Breast epithelium (tissue), 4 donors: ENCODE measurements around the gene ZNF225. TPM values are rescaled to one million over a fixed set of nuclear protein-coding genes. Genes with fewer than 3 reads are reported as not detected.

ENCODE experiments used
- DNase-seq, 2 donors: peaks; one replicate each; pipeline ENCODE4 v3.0.0-alpha.2; 2019; ENCODE audit warnings: low spot score in 2 of 2
- H3K27ac ChIP-seq, 2 donors: fragments of 200-600 bp; sonication (generic) in 1 of 2; one replicate each; pipeline ENCODE4 v1.5.1; 2016 to 2019; ENCODE audit warnings: mild to moderate bottlenecking in 1 of 2
- H3K27me3 ChIP-seq, 2 donors: fragments of 200-600 bp; sonication (generic) in 1 of 2; one replicate each; pipeline versions ENCODE4 v1.5.1 to v1.6.0; 2017 to 2019; ENCODE audit warnings: control low read depth in 1 of 2, mild to moderate bottlenecking in 1 of 2
- H3K36me3 ChIP-seq: fragments of 200-600 bp; one replicate; pipeline ENCODE4 v1.5.1; 2019
- H3K4me1 ChIP-seq, 2 donors: fragments of 200-600 bp; sonication (generic); one replicate each; pipeline ENCODE4 v1.5.1; 2016 to 2019; ENCODE audit warnings: control low read depth in 1 of 2
- H3K4me3 ChIP-seq, 3 donors: fragments of 200-600 bp; sonication (generic); 1 replicate in 2 of 3; 2 replicates in 1 of 3; pipeline ENCODE4 v1.5.1; 2016 to 2019; ENCODE audit warnings: mild to moderate bottlenecking in 3 of 3, moderate library complexity in 2 of 3
- H3K9me3 ChIP-seq, 2 donors: fragments of 200-600 bp; sonication (generic) in 1 of 2; one replicate each; pipeline ENCODE4 v1.5.1; 2016 to 2019; ENCODE audit warnings: control low read depth in 1 of 2
- CTCF ChIP-seq, 3 donors: fragments of 450-650 bp; IDR thresholded peaks; one replicate each; pipeline ENCODE4 v1.5.1; 2016 to 2017; ENCODE audit warnings: antibody characterized with exemption in 3 of 3, mild to moderate bottlenecking in 3 of 3, moderate library complexity in 3 of 3
- POLR2A ChIP-seq: fragments of 450-650 bp; IDR thresholded peaks from one replicate; pipeline ENCODE4 v1.6.1; 2016; ENCODE audit warnings: antibody characterized with exemption, mild to moderate bottlenecking, moderate library complexity
- POLR2AphosphoS5 ChIP-seq, 3 donors: sonication (generic); formaldehyde crosslinking; IDR thresholded peaks; one replicate each; pipeline ENCODE4 v1.6.1; 2017; ENCODE audit warnings: antibody characterized with exemption in 3 of 3
- intact Hi-C: fragments of 100-400 bp; cut with DNase I; formaldehyde crosslinking; loops from one replicate; pipeline ENCODE4 v1.15.1; 2023; ENCODE audit warnings: low total_unique reads
- total RNA-seq, 3 donors: library from RNA; depleted of rRNA; stranded (reverse); fragments of >200 nt; gene quantifications; one replicate each; pipeline ENCODE4 v1.1.0, GENCODE V29; 2016

The ZNF225 gene
- total RNA-seq, 3 donors from 2014 or later, result 3.4 to 6.6 (median 4.6) TPM

GRCh38 chr19:44141191-44142058 is 28.2 kb downstream of the ZNF225 start, which contains the start of gene ZNF234:
Gene ZNF234, plus strand, starts transcription at chr19:44141554. Its CDS starts 3,079 bp downstream, at chr19:44144633.
- no peaks in the 10 kb centered on the region for H3K27me3 ChIP-seq
- H3K9me3 ChIP-seq, result peaks cover 3 to 10% of the 10 kb centered on the region in 2 donors
- H3K4me3 ChIP-seq, result peak within 1 kb of the TSS; percentile 86 to 97 (median 90)
- TF ChIP-seq POLR2AphosphoS5 (IDR thresholded peaks at IDR 0.05), result peak; percentile 5 to 41 (median 40)
- TF ChIP-seq POLR2A, result no peak
- no peak for TF ChIP-seq CTCF (IDR thresholded peaks at IDR 0.05)
- no peaks in the 10 kb centered on the region for H3K36me3 ChIP-seq
- peak within 1 kb of the TSS; percentile 78 to 88 for H3K27ac ChIP-seq
- H3K4me1 ChIP-seq, result no peaks in the 10 kb centered on the region
- DNase-seq, result peak; percentile 57 to 65
- intact Hi-C loops, result no loop called here

GRCh38 chr19:44142059-44142433 is 28.8 kb downstream of the ZNF225 start:
- Histone ChIP-seq H3K27me3 (no peaks in the 10 kb centered on the region), H3K27ac (peak overlapping the region; percentile 78 to 88), H3K36me3 (no peaks in the 10 kb centered on the region), H3K4me1 (no peaks in the 10 kb centered on the region), H3K9me3 (peaks cover 3 to 12% of the 10 kb centered on the region in 2 donors), H3K4me3 (peak overlapping the region; percentile 86 to 97 (median 90))
- TF ChIP-seq POLR2A (no peak), CTCF (IDR thresholded peaks at IDR 0.05) (no peak), POLR2AphosphoS5 (IDR thresholded peaks at IDR 0.05) (no peak)
- DNase-seq, result no peak
- intact Hi-C loops, result no loop called here

GRCh38 chr19:44149776-44150175 is 36.6 kb downstream of the ZNF225 start:
- no peak for DNase-seq
- H3K27ac ChIP-seq, result no peak overlapping the region
- H3K27me3 ChIP-seq, result no peaks in the 10 kb centered on the region
- no peak for TF ChIP-seq POLR2A
- no peak for TF ChIP-seq CTCF (IDR thresholded peaks at IDR 0.05)
- TF ChIP-seq POLR2AphosphoS5 (IDR thresholded peaks at IDR 0.05), result no peak
- H3K9me3 ChIP-seq, result peaks cover 43 to 48% of the 10 kb centered on the region in 2 donors
- peaks cover 56% of the 10 kb centered on the region for H3K36me3 ChIP-seq
- H3K4me1 ChIP-seq, result no peaks in the 10 kb centered on the region
- intact Hi-C loops, result no loop called here
- H3K4me3 ChIP-seq, result no peak overlapping the region

- DNase-seq, result no peak
- intact Hi-C loops, result no loop called here
- Histone ChIP-seq H3K27ac (no peak overlapping the region), H3K27me3 (no peaks in the 10 kb centered on the region), H3K36me3 (peaks cover 69% of the 10 kb centered on the region), H3K4me1 (no peaks in the 10 kb centered on the region), H3K4me3 (no peak overlapping the region), H3K9me3 (peaks cover 56 to 62% of the 10 kb centered on the region in 2 donors)
- no peak for TF ChIP-seq POLR2A
- no peak for TF ChIP-seq CTCF (IDR thresholded peaks at IDR 0.05)
- TF ChIP-seq POLR2AphosphoS5 (IDR thresholded peaks at IDR 0.05), result no peak
These were observed 38.3 kb downstream of the ZNF225 start for GRCh38 chr19:44151491-44151890.

GRCh38 chr19:44156475-44156874 is 43.3 kb downstream of the ZNF225 start:
- Histone ChIP-seq H3K4me1 (no peaks in the 10 kb centered on the region), H3K9me3 (peaks cover 90 to 99% of the 10 kb centered on the region in 2 donors), H3K4me3 (peak overlapping the region in 1 of 3 donors; percentile 10), H3K27ac (no peak overlapping the region), H3K27me3 (no peaks in the 10 kb centered on the region), H3K36me3 (peaks cover 47% of the 10 kb centered on the region)
- TF ChIP-seq POLR2A, result no peak
- TF ChIP-seq CTCF (IDR thresholded peaks at IDR 0.05), result no peak
- TF ChIP-seq POLR2AphosphoS5 (IDR thresholded peaks at IDR 0.05), result no peak
- intact Hi-C loops, result no loop called here
- no peak for DNase-seq
